Measurements from ENCODE around the gene ATP13A4.

The ATP13A4 gene

DNA sequence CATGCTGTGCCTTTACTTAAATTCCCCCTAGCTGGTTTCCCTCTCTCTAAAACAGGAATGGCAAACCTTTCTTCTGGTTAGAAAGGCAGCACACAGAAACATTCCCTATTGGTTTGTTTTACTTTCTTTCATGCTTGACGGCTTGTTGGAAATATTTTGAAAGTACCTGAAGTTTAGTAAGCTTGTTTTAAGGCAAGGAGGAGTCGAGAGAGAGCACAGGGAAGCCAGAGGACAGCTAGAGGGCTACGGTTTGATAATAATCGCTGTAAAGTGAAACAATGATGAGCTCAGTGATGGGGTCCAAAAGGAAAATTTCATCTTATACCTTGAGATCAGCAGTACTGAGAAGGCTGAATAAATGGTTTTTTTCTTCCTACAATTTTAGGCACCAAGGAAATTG lies 64.1 kb downstream of the ATP13A4 start:
- Histone ChIP-seq H3K36me3 (ENCODE audit: insufficient read depth, low read length) (no peaks in the 10 kb centered on the region), H3K27ac (ENCODE audit: low read depth, low read length) (no peak overlapping the region), H3K4me3 (ENCODE audit: low read depth in 1 of 2, low read length in 2 of 2) (no peak overlapping the region), H3K4me1 (ENCODE audit: insufficient read depth, low read length) (no peaks in the 10 kb centered on the region), H3K9ac (ENCODE audit: low read length) (no peak overlapping the region), H3K27me3 (ENCODE audit: control insufficient read depth in 1 of 2, insufficient read depth in 2 of 2, low read length in 2 of 2) (no peaks in the 10 kb centered on the region), H3K9me3 (ENCODE audit: low read length) (no peaks in the 10 kb centered on the region)

- H3K4me1 ChIP-seq (ENCODE audit: insufficient read depth, low read length), result no peaks in the 10 kb centered on the region
- H3K9me3 ChIP-seq (ENCODE audit: low read length), result no peaks in the 10 kb centered on the region
- no peak overlapping the region for H3K4me3 ChIP-seq (ENCODE audit: low read depth in 1 of 2, low read length in 2 of 2)
- no peaks in the 10 kb centered on the region for H3K27me3 ChIP-seq (ENCODE audit: control insufficient read depth in 1 of 2, insufficient read depth in 2 of 2, low read length in 2 of 2)
- H3K27ac ChIP-seq (ENCODE audit: low read depth, low read length), result no peak overlapping the region
- H3K9ac ChIP-seq (ENCODE audit: low read length), result no peak overlapping the region
- no peaks in the 10 kb centered on the region for H3K36me3 ChIP-seq (ENCODE audit: insufficient read depth, low read length)
Measured at GRCh38 chr3:193489949-193490348, 64.7 kb downstream of the ATP13A4 start.

GRCh38 chr3:193488741-193489140 lies 66.0 kb downstream of the ATP13A4 start:
- H3K27ac ChIP-seq (ENCODE audit: low read depth, low read length), result no peak overlapping the region
- H3K36me3 ChIP-seq (ENCODE audit: insufficient read depth, low read length), result no peaks in the 10 kb centered on the region

GRCh38 chr3:193483988-193484539 lies 70.6 kb downstream of the ATP13A4 start:
- H3K36me3 ChIP-seq (ENCODE audit: insufficient read depth, low read length), result no peaks in the 10 kb centered on the region
- H3K4me3 ChIP-seq (ENCODE audit: low read depth in 1 of 2, low read length in 2 of 2), result no peak overlapping the region
- H3K9ac ChIP-seq (ENCODE audit: low read length), result no peak overlapping the region
- no peak overlapping the region for H3K27ac ChIP-seq (ENCODE audit: low read depth, low read length)
- H3K4me1 ChIP-seq (ENCODE audit: insufficient read depth, low read length), result no peaks in the 10 kb centered on the region
- H3K9me3 ChIP-seq (ENCODE audit: low read length), result no peaks in the 10 kb centered on the region
- no peaks in the 10 kb centered on the region for H3K27me3 ChIP-seq (ENCODE audit: control insufficient read depth in 1 of 2, insufficient read depth in 2 of 2, low read length in 2 of 2)

More at GRCh38 chr3:193488741-193489140, 66.0 kb downstream of the ATP13A4 start:
- Histone ChIP-seq H3K9me3 (ENCODE audit: low read length) (no peaks in the 10 kb centered on the region), H3K4me1 (ENCODE audit: insufficient read depth, low read length) (no peaks in the 10 kb centered on the region), H3K27me3 (ENCODE audit: control insufficient read depth in 1 of 2, insufficient read depth in 2 of 2, low read length in 2 of 2) (no peaks in the 10 kb centered on the region), H3K4me3 (ENCODE audit: low read depth in 1 of 2, low read length in 2 of 2) (no peak overlapping the region), H3K9ac (ENCODE audit: low read length) (no peak overlapping the region)

- Histone ChIP-seq H3K4me1 (ENCODE audit: insufficient read depth, low read length) (no peaks in the 10 kb centered on the region), H3K36me3 (ENCODE audit: insufficient read depth, low read length) (no peaks in the 10 kb centered on the region), H3K9ac (ENCODE audit: low read length) (no peak overlapping the region), H3K9me3 (ENCODE audit: low read length) (no peaks in the 10 kb centered on the region), H3K4me3 (ENCODE audit: low read depth in 1 of 2, low read length in 2 of 2) (no peak overlapping the region), H3K27ac (ENCODE audit: low read depth, low read length) (no peak overlapping the region), H3K27me3 (ENCODE audit: control insufficient read depth in 1 of 2, insufficient read depth in 2 of 2, low read length in 2 of 2) (no peaks in the 10 kb centered on the region)
Measured at GRCh38 chr3:193481436-193481835, 73.3 kb downstream of the ATP13A4 start.

- H3K4me3 ChIP-seq (ENCODE audit: low read depth in 1 of 2, low read length in 2 of 2), result no peak overlapping the region
- H3K27ac ChIP-seq (ENCODE audit: low read depth, low read length), result no peak overlapping the region
- no peaks in the 10 kb centered on the region for H3K9me3 ChIP-seq (ENCODE audit: low read length)
- no peaks in the 10 kb centered on the region for H3K27me3 ChIP-seq (ENCODE audit: control insufficient read depth in 1 of 2, insufficient read depth in 2 of 2, low read length in 2 of 2)
- no peak overlapping the region for H3K9ac ChIP-seq (ENCODE audit: low read length)
- no peaks in the 10 kb centered on the region for H3K36me3 ChIP-seq (ENCODE audit: insufficient read depth, low read length)
- no peaks in the 10 kb centered on the region for H3K4me1 ChIP-seq (ENCODE audit: insufficient read depth, low read length)
Measured at GRCh38 chr3:193474446-193474845, 80.2 kb downstream of the ATP13A4 start.

DNA sequence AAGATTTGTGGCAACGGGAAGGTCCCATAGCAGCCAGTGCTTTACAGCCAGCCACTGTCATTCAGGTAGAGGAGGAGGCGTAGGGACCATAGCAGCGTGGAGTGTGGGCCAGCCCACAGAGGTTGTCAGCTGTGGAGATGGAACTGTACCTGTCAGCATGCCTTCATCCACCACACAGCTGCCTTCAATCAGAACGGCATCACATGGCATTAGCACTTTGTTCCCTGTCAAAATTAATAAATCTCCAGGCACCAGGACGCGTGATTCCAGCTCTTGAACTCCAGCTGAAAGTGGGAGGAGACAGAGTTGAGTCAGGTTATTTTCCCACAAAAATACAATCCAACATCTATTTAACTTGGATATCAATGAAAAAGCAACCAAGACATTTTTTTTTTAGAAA lies 84.0 kb downstream of the ATP13A4 start:
- H3K27ac ChIP-seq (ENCODE audit: low read depth, low read length), result no peak overlapping the region
- no peaks in the 10 kb centered on the region for H3K9me3 ChIP-seq (ENCODE audit: low read length)
- no peak overlapping the region for H3K4me3 ChIP-seq (ENCODE audit: low read depth in 1 of 2, low read length in 2 of 2)
- H3K9ac ChIP-seq (ENCODE audit: low read length), result no peak overlapping the region
- no peaks in the 10 kb centered on the region for H3K4me1 ChIP-seq (ENCODE audit: insufficient read depth, low read length)
- H3K27me3 ChIP-seq (ENCODE audit: control insufficient read depth in 1 of 2, insufficient read depth in 2 of 2, low read length in 2 of 2), result no peaks in the 10 kb centered on the region
- no peaks in the 10 kb centered on the region for H3K36me3 ChIP-seq (ENCODE audit: insufficient read depth, low read length)

- Histone ChIP-seq H3K36me3 (ENCODE audit: insufficient read depth, low read length) (no peaks in the 10 kb centered on the region), H3K4me3 (ENCODE audit: low read depth in 1 of 2, low read length in 2 of 2) (no peak overlapping the region), H3K9ac (ENCODE audit: low read length) (no peak overlapping the region), H3K27ac (ENCODE audit: low read depth, low read length) (no peak overlapping the region), H3K4me1 (ENCODE audit: insufficient read depth, low read length) (no peaks in the 10 kb centered on the region), H3K27me3 (ENCODE audit: control insufficient read depth in 1 of 2, insufficient read depth in 2 of 2, low read length in 2 of 2) (no peaks in the 10 kb centered on the region), H3K9me3 (ENCODE audit: low read length) (no peaks in the 10 kb centered on the region)
Measured at GRCh38 chr3:193465992-193466608, 88.6 kb downstream of the ATP13A4 start.

DNA sequence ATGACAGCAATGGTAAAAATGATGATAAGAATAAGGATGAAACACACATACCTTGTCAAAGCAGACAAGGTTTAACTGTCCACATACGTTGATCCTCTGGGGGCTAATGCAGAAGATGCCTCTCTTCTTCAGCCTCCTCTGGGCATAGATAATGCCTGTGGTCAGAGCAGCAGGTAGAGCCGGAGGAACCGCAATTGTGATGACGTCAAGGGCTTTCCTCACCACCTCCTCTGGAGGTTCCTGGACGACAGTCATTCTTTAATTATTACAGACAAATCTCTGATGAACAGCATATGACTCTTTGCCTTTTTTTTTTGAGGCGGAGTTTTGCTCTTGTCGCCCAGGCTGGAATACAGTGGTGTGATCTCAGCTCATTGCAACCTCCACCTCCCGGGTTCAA lies 89.8 kb downstream of the ATP13A4 start:
- H3K9me3 ChIP-seq (ENCODE audit: low read length), result no peaks in the 10 kb centered on the region
- H3K4me3 ChIP-seq (ENCODE audit: low read depth in 1 of 2, low read length in 2 of 2), result no peak overlapping the region
- no peak overlapping the region for H3K9ac ChIP-seq (ENCODE audit: low read length)
- no peak overlapping the region for H3K27ac ChIP-seq (ENCODE audit: low read depth, low read length)
- no peaks in the 10 kb centered on the region for H3K27me3 ChIP-seq (ENCODE audit: control insufficient read depth in 1 of 2, insufficient read depth in 2 of 2, low read length in 2 of 2)
- H3K4me1 ChIP-seq (ENCODE audit: insufficient read depth, low read length), result no peaks in the 10 kb centered on the region
- H3K36me3 ChIP-seq (ENCODE audit: insufficient read depth, low read length), result no peaks in the 10 kb centered on the region

DNA sequence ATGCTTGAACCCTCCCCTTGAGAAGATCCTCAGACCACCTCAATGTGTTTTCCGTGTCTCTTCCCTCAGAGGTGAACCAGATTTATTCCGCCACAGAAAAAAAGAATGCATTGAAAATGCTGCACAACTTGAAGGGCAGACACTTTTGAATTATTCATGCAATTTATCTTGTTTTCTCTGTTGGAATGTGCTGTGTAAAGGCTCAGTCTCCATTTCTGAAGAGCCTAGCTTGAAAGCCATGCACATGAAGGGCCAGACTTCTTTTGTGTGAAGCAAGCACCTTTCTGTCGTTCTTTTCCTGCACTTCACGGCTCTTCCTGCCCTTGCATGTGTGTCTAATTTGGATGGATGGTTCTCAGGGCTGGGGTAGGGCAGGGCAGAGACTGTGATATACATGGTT lies 97.2 kb downstream of the ATP13A4 start:
- H3K27me3 ChIP-seq (ENCODE audit: control insufficient read depth in 1 of 2, insufficient read depth in 2 of 2, low read length in 2 of 2), result no peaks in the 10 kb centered on the region
- no peaks in the 10 kb centered on the region for H3K4me1 ChIP-seq (ENCODE audit: insufficient read depth, low read length)
- no peak overlapping the region for H3K9ac ChIP-seq (ENCODE audit: low read length)
- H3K27ac ChIP-seq (ENCODE audit: low read depth, low read length), result no peak overlapping the region
- no peaks in the 10 kb centered on the region for H3K9me3 ChIP-seq (ENCODE audit: low read length)
- H3K36me3 ChIP-seq (ENCODE audit: insufficient read depth, low read length), result no peaks in the 10 kb centered on the region
- H3K4me3 ChIP-seq (ENCODE audit: low read depth in 1 of 2, low read length in 2 of 2), result no peak overlapping the region

DNA sequence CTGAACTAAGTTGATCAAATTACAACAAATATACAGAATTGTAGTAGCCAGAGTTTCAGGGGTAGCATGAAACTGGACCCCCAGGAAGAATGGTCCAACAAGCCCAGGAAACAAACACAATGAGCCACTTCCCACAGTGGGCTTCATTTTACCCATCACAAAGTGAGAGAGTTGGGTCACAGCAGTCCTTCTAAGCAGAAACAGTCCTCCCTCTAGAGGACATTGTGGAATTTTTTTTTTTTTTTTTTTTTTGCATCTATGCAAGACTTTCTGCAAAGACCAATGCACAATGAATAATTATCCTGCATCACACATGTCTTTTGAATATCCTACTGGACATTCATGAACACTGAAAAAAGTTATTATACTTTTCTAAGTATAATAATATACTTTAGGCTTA lies 102.4 kb downstream of the ATP13A4 start:
- H3K9me3 ChIP-seq (ENCODE audit: low read length), result no peaks in the 10 kb centered on the region
- no peaks in the 10 kb centered on the region for H3K4me1 ChIP-seq (ENCODE audit: insufficient read depth, low read length)
- H3K27ac ChIP-seq (ENCODE audit: low read depth, low read length), result no peak overlapping the region
- H3K9ac ChIP-seq (ENCODE audit: low read length), result no peak overlapping the region
- no peaks in the 10 kb centered on the region for H3K27me3 ChIP-seq (ENCODE audit: control insufficient read depth in 1 of 2, insufficient read depth in 2 of 2, low read length in 2 of 2)
- no peaks in the 10 kb centered on the region for H3K36me3 ChIP-seq (ENCODE audit: insufficient read depth, low read length)
- H3K4me3 ChIP-seq (ENCODE audit: low read depth in 1 of 2, low read length in 2 of 2), result no peak overlapping the region

- H3K27me3 ChIP-seq (ENCODE audit: control insufficient read depth in 1 of 2, insufficient read depth in 2 of 2, low read length in 2 of 2), result no peaks in the 10 kb centered on the region
- no peaks in the 10 kb centered on the region for H3K36me3 ChIP-seq (ENCODE audit: insufficient read depth, low read length)
- no peak overlapping the region for H3K4me3 ChIP-seq (ENCODE audit: low read depth in 1 of 2, low read length in 2 of 2)
- H3K27ac ChIP-seq (ENCODE audit: low read depth, low read length), result no peak overlapping the region
- H3K4me1 ChIP-seq (ENCODE audit: insufficient read depth, low read length), result no peaks in the 10 kb centered on the region
- no peaks in the 10 kb centered on the region for H3K9me3 ChIP-seq (ENCODE audit: low read length)
- no peak overlapping the region for H3K9ac ChIP-seq (ENCODE audit: low read length)
Measured at GRCh38 chr3:193451902-193452301, 102.8 kb downstream of the ATP13A4 start.
